Inflammatory macrophage treated with lipopolysaccharide for 1 hour (primary cell): ENCODE results near the gene TPX2.
A peak's percentile ranks its signal among the peaks of the same experiment; 100 is the strongest.
"Not testable (repeated sequence)": the region's sequence is repeated elsewhere in the genome, so short reads cannot be mapped to it uniquely, and the experiment has no call there.

ENCODE experiments used
- DNase-seq, 2 donors: peaks; one replicate each; pipeline ENCODE4 v3.0.0-alpha.2; 2020 to 2022

The TPX2 gene

GRCh38 chr20:31818376-31818908, 79.4 kb downstream of the TPX2 start:
- no peak for DNase-seq

GRCh38 chr20:31819083-31819784, 80.1 kb downstream of the TPX2 start, which contains the start of gene MYLK2:
MYLK2 (plus strand) TSS chr20:31819356; CDS start chr20:31819581, 225 bp downstream.
- DNase-seq: no peak

DNA sequence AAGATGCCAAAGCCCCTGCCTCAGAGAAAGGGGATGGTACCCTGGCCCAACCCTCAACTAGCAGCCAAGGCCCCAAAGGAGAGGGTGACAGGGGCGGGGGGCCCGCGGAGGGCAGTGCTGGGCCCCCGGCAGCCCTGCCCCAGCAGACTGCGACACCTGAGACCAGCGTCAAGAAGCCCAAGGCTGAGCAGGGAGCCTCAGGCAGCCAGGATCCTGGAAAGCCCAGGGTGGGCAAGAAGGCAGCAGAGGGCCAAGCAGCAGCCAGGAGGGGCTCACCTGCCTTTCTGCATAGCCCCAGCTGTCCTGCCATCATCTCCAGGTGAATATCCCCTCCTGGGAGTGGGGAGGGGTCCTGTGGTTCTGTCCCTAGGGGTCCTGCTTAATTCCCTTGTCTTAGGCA, 81.1 kb downstream of the TPX2 start:
- DNase-seq: no peak

- DNase-seq: no peak
Observed at GRCh38 chr20:31821427-31821826, 82.3 kb downstream of the TPX2 start.

DNA sequence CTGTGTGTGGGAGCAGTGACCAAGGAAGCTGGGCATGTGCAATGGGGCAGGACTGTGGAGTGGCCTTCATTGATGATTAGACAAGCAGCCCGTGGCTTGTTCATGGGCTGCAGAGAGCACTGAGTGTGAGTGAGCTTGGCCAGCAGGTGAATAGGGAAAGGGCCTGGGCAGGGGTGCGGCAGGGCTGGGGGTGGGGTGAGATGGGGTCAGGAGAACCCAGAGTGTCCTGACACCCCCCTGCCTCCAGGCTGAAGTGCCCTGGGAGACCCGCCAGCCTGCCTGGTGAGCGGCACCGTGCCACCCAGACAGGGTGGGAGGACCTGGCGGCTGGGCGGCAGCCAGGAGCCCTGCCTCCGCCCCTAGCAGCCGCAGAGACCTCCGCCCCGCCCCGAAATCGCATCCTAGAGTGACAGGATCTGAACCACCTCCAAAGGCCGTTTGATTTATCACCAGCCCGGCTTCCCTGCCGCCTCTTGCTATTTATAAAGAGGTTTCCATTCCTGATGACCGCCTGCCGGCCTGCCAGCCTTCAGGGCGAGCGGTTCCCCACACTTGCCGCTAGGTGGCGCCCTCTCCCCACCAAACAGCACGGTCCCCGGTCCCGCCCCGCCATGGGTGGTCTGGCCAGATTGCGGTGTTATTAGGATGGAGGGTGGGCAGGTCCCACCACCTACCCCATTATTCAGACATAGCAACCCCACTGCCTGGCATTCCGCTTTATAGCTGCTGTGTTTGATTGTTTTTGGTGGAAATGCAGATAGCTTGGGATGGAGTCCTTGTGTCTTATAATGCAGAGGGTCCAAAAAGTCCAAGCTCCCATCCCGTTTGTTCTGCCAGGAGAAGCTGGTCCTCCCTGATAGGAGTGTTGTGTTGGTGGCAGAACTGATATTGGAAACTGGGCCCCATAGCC, 83.6 kb downstream of the TPX2 start:
- DNase-seq: peak; percentile 23 to 73

DNA sequence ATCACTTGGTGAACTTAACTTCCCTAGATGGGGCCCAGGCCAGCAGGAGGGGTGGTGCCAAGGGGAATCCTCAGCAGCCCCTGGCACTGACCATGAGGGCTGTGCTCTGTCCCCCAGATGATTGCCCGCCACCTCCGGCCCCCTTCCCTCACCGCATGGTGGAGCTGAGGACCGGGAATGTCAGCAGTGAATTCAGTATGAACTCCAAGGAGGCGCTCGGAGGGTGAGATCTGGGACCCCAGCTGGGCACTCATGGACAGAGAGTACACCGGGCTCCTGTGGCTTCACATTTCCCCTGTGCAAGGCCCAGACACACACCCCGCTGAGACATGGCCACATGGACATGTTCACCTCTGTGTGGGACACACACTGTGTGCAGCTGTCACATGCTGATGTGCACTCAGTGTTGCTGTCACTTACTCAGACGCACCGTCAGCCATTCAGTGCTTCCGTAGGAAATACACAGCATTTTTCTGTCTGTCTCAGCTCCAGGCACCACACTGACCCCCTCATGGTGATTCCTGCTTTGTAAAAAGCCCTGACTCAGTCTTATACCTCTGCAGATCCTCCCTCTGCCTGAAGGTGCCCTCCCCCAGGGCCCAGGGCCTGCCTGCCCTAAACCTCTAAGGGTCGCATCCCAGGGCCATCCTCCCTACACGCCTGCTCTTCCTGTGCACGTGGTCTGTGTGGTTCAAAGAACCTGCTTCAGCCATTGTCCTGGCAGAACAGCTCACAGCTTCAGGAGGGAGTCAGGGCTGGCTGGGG, 84.5 kb downstream of the TPX2 start:
- DNase-seq: no peak

DNA sequence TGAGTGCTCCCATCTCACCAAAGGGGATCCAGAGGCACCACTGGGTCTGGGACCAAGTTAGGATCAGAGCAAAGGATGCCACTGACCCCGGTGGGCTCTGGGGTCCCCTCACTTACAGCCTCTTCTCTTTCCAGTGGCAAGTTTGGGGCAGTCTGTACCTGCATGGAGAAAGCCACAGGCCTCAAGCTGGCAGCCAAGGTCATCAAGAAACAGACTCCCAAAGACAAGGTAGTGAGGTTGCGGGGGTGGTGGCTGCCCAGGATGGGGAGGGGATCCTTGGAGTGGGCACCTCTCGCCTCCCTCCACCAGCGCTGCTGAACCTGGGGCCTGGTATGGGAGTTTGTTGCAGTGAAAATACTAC, 85.0 kb downstream of the TPX2 start:
- no peak for DNase-seq

- no peak for DNase-seq
Observed at GRCh38 chr20:31824554-31825313, 85.6 kb downstream of the TPX2 start.

DNA sequence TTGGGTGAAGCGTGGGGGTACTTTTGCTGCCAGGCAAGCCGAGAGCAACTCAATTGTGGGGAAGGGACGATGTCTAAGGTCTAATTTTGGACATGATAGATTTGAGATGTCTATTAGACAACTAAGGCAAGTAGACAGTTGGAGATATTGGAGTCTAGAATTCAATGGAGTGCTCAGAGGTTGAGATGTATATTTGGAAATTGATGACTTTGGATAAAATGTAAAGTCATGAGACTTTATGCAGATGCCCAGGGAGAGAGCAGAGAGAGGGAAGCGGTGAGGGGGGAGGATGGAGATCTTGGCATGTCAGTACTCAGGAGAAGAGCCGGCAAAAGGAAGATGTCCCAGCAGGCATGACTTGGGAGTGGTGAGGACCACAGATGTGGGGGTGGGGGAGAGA, 87.0 kb downstream of the TPX2 start:
- no peak for DNase-seq

- DNase-seq: no peak
Observed at GRCh38 chr20:31827059-31827458, 88.0 kb downstream of the TPX2 start.

DNA sequence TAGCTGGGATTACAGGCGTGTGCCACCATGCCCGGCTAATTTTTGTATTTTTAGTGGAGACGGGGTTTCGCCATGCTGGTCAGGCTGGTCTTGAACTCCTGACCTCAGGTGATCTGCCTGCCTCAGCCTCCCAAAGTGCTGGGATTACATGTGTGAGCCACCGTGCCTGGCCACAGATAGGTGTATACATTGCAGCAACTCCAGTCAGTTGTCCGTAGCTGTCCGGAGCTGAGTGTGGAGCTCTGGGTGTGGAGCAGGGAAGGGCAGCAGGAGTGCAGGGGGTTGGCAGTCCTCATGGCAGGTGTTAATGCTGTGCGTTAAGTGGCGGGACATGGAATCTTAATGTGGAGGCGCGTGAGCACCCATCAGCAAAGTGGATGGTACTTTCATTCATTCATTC, 88.9 kb downstream of the TPX2 start:
- DNase-seq: not testable (repeated sequence)

DNA sequence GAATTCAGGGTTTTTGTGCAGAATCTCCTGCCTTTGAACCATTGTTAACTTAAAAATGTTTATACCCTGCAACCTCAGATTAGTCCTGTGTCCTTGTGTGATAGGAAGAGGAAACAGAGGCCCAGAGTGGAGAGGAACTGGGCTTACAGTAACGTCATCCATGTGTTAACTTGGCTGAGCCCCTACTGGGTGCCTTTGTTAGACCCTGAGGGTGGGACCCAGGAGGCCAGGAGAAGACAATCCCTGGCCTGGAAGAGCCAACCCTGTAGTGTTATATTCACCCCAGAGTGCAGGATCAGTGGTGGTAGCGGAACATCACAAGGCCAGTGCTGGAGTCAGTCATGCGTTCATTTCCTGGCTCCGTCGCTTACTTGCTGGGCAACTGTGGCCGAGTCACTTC, 90.6 kb downstream of the TPX2 start:
- DNase-seq: no peak

DNA sequence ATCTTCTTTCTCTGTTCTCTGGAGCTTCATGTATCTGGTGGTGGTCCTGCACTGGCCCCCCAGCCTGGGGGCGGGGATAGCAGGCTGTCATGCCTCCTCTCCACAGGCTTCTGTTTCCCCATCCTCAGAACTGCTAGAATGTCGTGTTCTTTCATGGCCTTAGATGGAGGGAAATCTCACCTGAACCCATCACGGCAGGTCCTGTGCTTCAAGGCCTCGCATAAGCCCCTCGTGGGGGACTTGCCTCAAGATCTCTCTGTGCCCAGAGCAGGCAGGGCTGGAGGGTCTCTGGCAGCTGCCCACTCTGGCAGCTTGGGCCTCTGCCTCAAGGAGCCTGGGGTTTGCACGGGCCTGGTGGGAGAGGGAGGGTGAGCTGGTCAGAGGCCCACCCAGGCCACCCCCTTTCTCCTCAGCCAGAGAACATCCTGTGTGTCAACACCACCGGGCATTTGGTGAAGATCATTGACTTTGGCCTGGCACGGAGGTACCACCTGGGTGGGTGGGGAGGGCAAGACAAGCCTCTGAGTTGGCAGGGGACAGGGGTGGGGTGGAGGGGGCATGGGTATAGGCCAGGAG, 91.4 kb downstream of the TPX2 start:
- no peak for DNase-seq

DNA sequence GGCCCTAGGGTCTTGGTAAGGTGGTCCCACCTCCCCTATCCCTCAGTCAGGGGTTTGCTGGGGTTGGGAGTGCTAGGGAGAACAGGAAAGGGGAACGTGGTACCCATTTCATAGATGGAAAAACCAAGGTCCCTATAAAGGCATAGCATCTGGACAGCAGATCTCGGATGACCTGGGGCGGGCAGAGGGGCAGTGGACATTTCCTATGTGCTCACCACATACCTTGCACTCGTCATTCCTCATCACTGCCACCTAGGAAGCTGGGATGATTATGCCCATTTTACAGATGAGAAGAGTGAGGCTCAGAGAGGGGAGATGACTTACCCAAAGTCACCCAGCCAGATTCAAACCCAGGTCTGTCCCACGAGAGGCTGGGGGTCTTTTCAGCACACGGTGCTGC, 92.1 kb downstream of the TPX2 start:
- DNase-seq: no peak

- DNase-seq: no peak
Observed at GRCh38 chr20:31831771-31832306, 92.7 kb downstream of the TPX2 start.

GRCh38 chr20:31833130-31833930, 94.2 kb downstream of the TPX2 start:
- peak in 1 of 2 donors; percentile 86 for DNase-seq

DNA sequence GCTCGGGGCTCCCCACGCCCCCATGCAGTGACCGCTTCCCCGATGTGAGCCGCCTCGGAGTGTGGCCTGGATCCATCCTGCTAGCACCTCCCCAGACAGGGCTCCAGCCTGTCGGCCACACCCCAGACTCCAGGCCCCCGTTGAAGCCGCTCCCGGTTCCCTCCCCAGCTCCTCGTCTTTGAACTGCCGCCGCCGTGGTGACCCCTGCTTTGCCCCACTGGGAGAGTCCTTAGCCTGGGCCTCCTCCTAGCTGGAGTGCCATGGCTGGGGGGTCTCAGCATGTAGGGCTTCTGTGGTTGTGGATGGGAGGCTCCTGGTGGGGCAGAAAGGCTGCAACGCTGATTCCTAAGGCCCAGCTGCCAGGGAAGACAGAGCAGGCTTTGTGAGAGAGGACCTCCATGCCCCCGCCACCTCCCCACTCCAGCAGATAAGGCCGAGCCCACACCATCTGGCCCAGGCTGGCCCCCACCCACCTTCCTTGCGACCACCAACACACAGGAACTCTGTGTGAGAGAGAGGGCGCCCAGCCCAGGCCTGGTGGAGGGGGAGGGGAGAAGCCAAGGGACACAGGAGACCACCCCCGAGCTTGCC, 94.9 kb downstream of the TPX2 start:
- no peak for DNase-seq

DNA sequence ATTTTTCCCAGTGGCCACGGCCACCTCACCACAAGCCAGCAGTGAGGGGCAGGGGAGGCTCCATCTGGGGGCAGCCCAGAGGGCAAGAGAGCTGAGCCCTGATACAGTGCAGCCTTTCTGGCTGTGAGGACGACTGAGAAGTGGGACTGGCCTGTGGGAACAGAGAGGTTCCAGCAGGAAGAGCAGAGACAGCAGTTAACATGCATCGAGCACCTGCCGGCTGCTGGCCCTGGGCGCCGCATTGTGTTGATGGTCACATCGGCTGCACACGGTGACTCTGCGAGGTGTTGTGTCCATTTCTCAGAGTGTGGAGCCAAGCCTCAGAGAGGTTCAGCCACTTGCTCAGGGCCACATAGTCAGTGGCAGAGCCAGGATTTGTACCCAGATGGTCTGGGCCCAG, 96.5 kb downstream of the TPX2 start:
- no peak for DNase-seq

DNA sequence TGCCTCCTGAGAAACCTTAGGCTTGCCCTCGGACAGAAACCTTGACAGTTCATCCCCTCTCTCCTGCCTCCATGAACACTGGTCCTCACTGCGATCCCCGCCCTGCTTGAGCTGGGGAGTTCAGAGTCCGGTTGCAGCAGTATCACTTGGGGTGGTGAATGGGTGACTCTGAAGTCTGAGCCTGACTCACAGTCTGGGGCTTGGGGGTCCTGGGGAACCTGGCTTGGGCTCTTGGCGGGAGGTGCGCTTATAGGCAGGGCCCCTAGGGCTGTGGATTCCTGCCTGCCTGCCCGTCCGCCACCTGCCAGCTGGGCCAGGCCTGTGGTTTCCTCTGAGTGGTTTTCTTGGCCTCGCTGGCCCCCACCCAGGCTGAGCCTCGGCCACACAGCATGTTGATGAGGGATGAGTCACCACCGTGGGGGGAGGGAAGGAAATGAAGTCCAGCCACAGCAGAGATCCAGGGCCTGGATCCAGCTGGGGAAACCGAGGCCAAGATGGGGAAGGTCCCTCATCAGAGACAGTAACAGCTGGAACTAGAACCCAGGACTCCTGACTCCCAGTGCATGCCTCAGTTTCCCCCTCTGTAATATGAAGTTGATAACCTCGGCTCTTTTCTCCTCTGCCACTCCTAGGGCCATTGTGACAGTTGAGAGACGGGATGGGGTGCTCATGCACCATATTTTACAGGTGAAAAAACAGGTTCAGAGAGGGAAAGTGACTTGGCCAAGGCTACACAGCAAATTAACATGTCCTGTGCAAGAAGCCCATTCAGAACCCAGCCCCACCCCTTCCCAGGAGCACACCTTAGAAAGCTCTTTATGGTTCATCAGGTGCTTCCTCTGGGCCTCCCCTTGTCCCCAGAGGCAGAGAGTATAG, 97.1 kb downstream of the TPX2 start:
- peak; percentile 39 to 71 for DNase-seq
